Transverse colon (tissue), 4 donors: ENCODE data around the gene EXOC6. TPM values are rescaled to one million over a fixed set of nuclear protein-coding genes. Genes with fewer than 3 reads are reported as not detected.

Experiments
- DNase-seq: peaks from one replicate; pipeline ENCODE4 v3.0.0-alpha.2; 2019
- H3K27ac ChIP-seq, 4 donors: fragments of 200-600 bp; sonication (generic); 2 replicates each; pipeline ENCODE4 v1.5.1; 2016 to 2018; ENCODE audit warnings: inconsistent platforms in 4 of 4
- H3K27me3 ChIP-seq: fragments of 200-600 bp; sonication (generic); 2 replicates; pipeline ENCODE4 v1.5.1; 2017; ENCODE audit warnings: inconsistent platforms
- H3K36me3 ChIP-seq, 4 donors: fragments of 200-600 bp; sonication (generic); 2 replicates each; pipeline ENCODE4 v1.5.1; 2017 to 2019; ENCODE audit warnings: inconsistent platforms in 4 of 4
- H3K4me1 ChIP-seq, 4 donors: fragments of 200-600 bp; sonication (generic); 2 replicates each; pipeline ENCODE4 v1.5.1; 2017 to 2020; ENCODE audit warnings: inconsistent platforms in 4 of 4
- H3K4me3 ChIP-seq, 4 donors: fragments of 200-600 bp; sonication (generic); 1 replicate in 1 of 4; 2 replicates in 3 of 4; pipeline versions ENCODE4 v1.5.1 to v1.6.1; 2017 to 2019; ENCODE audit warnings: inconsistent platforms in 4 of 4
- H3K9me3 ChIP-seq, 2 donors: fragments of 200-600 bp; sonication (generic); 2 replicates each; pipeline ENCODE4 v1.5.1; 2017 to 2019; ENCODE audit warnings: inconsistent platforms in 2 of 2
- CTCF ChIP-seq, 5 experiments: fragments of 200-600 bp in 3 of 5; fragments of 450-650 bp in 2 of 5; sonication (generic) in 3 of 5; IDR thresholded peaks; 1 replicate in 2 of 5; 2 replicates in 3 of 5; pipeline ENCODE4 v1.5.1; 2016 to 2017; ENCODE audit warnings: antibody characterized with exemption in 5 of 5, inconsistent platforms in 3 of 5, mild to moderate bottlenecking in 2 of 5, moderate library complexity in 1 of 5
- EP300 ChIP-seq: sonication (generic); formaldehyde crosslinking; IDR thresholded peaks from one replicate; pipeline ENCODE4 v1.6.1; 2017; ENCODE audit warnings: antibody characterized with exemption, low read depth
- POLR2A ChIP-seq: fragments of 450-650 bp; IDR thresholded peaks from one replicate; pipeline ENCODE4 v1.6.1; 2016; ENCODE audit warnings: antibody characterized with exemption, mild to moderate bottlenecking, moderate library complexity
- POLR2AphosphoS5 ChIP-seq, 3 donors: sonication (generic); formaldehyde crosslinking; IDR thresholded peaks; one replicate each; pipeline ENCODE4 v1.6.1; 2016; ENCODE audit warnings: antibody characterized with exemption in 3 of 3
- WGBS, 2 donors: methylation state at CpG; one replicate each; pipeline ENCODE4 v1.1.5; 2018; ENCODE audit warnings: low coverage in 1 of 2; 5-methylcytosine and 5-hydroxymethylcytosine counted together
- in situ Hi-C, 4 donors: fragments of 200-750 bp; cut with MboI; loops; one replicate each; pipeline versions ENCODE4 v1.15.0 to v1.15.1; 2017; ENCODE audit warnings: low sequenced_read_pairs in 3 of 4, low pct_ligation_motif_present in 1 of 4, low pct_unique_long_range_greater_than_20kb in 1 of 4
- intact Hi-C: fragments of 100-400 bp; cut with DNase I; formaldehyde crosslinking; loops from one replicate; pipeline ENCODE4 v1.15.1; 2023; ENCODE audit warnings: low total_unique reads
- total RNA-seq, 4 donors: library from RNA; depleted of rRNA; stranded (reverse); fragments of >200 nt; gene quantifications; one replicate each; pipeline ENCODE4 v1.1.0, GENCODE V29; 2016

EXOC6 gene
- total RNA-seq, 4 donors from 2014 or later: 1.9 to 13.1 (median 11.6) TPM

GRCh38 chr10:93062514-93063143, 214.3 kb downstream of the EXOC6 start:
- WGBS, 2 donors: 0 to 6% methylated on average over 2 to 33 of the region's 68 CpGs
- Histone ChIP-seq H3K27me3 (peaks cover 90% of the 10 kb centered on the region), H3K9me3 (no peaks in the 10 kb centered on the region), H3K4me3 (peak overlapping the region in 2 of 4 donors; percentile 19 to 43), H3K36me3 (no peaks in the 10 kb centered on the region), H3K4me1 (peaks cover 0 to 30% (median 24%) of the 10 kb centered on the region in 4 donors), H3K27ac (no peak overlapping the region)
- in situ Hi-C loops (no loop called here), intact Hi-C loops (no loop called here)
- DNase-seq: no peak
- TF ChIP-seq CTCF (IDR thresholded peaks at IDR 0.05) (peak; percentile 33 to 62 (median 57)), POLR2AphosphoS5 (IDR thresholded peaks at IDR 0.05) (no peak)

- no peak for DNase-seq
- Histone ChIP-seq H3K36me3 (no peaks in the 10 kb centered on the region), H3K4me1 (peaks cover 0 to 33% (median 26%) of the 10 kb centered on the region in 4 donors), H3K27ac (no peak overlapping the region), H3K9me3 (no peaks in the 10 kb centered on the region), H3K4me3 (peak overlapping the region in 2 of 4 donors; percentile 19 to 43), H3K27me3 (peaks cover 98% of the 10 kb centered on the region)
- in situ Hi-C loops: no loop called here
- TF ChIP-seq CTCF (IDR thresholded peaks at IDR 0.05): no peak
- no peak for TF ChIP-seq POLR2A
- TF ChIP-seq POLR2AphosphoS5 (IDR thresholded peaks at IDR 0.05): no peak
- no peak for TF ChIP-seq EP300
- WGBS, 2 donors: 23 to 24% methylated on average over 9 to 37 of the region's 43 CpGs
- intact Hi-C loops: no loop called here
Measured at GRCh38 chr10:93063144-93063976, 215.0 kb downstream of the EXOC6 start.

GRCh38 chr10:93063977-93064660, 215.8 kb downstream of the EXOC6 start:
- in situ Hi-C loops: no loop called here
- H3K27ac ChIP-seq: no peak overlapping the region
- H3K4me3 ChIP-seq: no peak overlapping the region
- DNase-seq: no peak
- TF ChIP-seq POLR2AphosphoS5 (IDR thresholded peaks at IDR 0.05): no peak
- TF ChIP-seq POLR2A: no peak
- TF ChIP-seq CTCF (IDR thresholded peaks at IDR 0.05): no peak
- TF ChIP-seq EP300: no peak
- no peaks in the 10 kb centered on the region for H3K36me3 ChIP-seq
- WGBS, 2 donors: 92% methylated on average over 5 of the region's 9 CpGs; no CpG with 5 or more reads in 1 of the 2 donors
- H3K9me3 ChIP-seq: no peaks in the 10 kb centered on the region
- H3K27me3 ChIP-seq: peaks cover 99% of the 10 kb centered on the region
- intact Hi-C loops: no loop called here
- H3K4me1 ChIP-seq: peaks cover 0 to 38% (median 28%) of the 10 kb centered on the region in 4 donors
